ENCODE data around the gene KLHL40. TPM values are rescaled to one million over a fixed set of nuclear protein-coding genes. Genes with fewer than 3 reads are reported as not detected.

Gene KLHL40
- total and polyA plus RNA-seq, 9 donors, result not detected

GRCh38 chr3:42670051-42670576 lies 15.2 kb upstream of the KLHL40 start:
- intact Hi-C loops (cut with DNase I), result no loop called here
- 77 to 84% (median 80%) methylated on average over 7 of the region's 7 CpGs for WGBS, 3 donors
- TF ChIP-seq POLR2A (IDR thresholded peaks at IDR 0.05) (no peak), EP300 (IDR thresholded peaks at IDR 0.05) (no peak), CTCF (IDR thresholded peaks at IDR 0.05) (no peak)
- Histone ChIP-seq H3K27me3 (no peaks in the 10 kb centered on the region), H3K4me3 (no peak overlapping the region), H3K4me1 (ENCODE audit: insufficient read depth) (peaks cover 11% of the 10 kb centered on the region), H3K27ac (no peak overlapping the region), H3K9me3 (no peaks in the 10 kb centered on the region), H3K36me3 (no peaks in the 10 kb centered on the region)
- DNase-seq, result no peak

- DNase-seq, result no peak
- intact Hi-C loops (cut with DNase I), result no loop called here
- WGBS, 3 donors, result 84 to 90% (median 86%) methylated on average over 1 of the region's 1 CpG
Observed at GRCh38 chr3:42670670-42671069, 14.7 kb upstream of the KLHL40 start.

GRCh38 chr3:42672515-42672914 lies 12.8 kb upstream of the KLHL40 start:
- Histone ChIP-seq H3K4me3 (no peak overlapping the region), H3K9me3 (no peaks in the 10 kb centered on the region), H3K4me1 (ENCODE audit: insufficient read depth) (peaks cover 6% of the 10 kb centered on the region), H3K27me3 (no peaks in the 10 kb centered on the region), H3K27ac (no peak overlapping the region), H3K36me3 (no peaks in the 10 kb centered on the region)
- 37 to 63% (median 55%) methylated on average over 1 of the region's 1 CpG for WGBS, 3 donors
- intact Hi-C loops (cut with DNase I), result no loop called here
- DNase-seq, result no peak
- TF ChIP-seq POLR2A (IDR thresholded peaks at IDR 0.05) (no peak), EP300 (IDR thresholded peaks at IDR 0.05) (no peak), CTCF (IDR thresholded peaks at IDR 0.05) (no peak)

More at GRCh38 chr3:42670670-42671069, 14.7 kb upstream of the KLHL40 start:
- no peaks in the 10 kb centered on the region for H3K27me3 ChIP-seq
- no peaks in the 10 kb centered on the region for H3K9me3 ChIP-seq
- H3K27ac ChIP-seq, result no peak overlapping the region
- H3K4me1 ChIP-seq (ENCODE audit: insufficient read depth), result peaks cover 11% of the 10 kb centered on the region
- H3K4me3 ChIP-seq, result no peak overlapping the region
- H3K36me3 ChIP-seq, result no peaks in the 10 kb centered on the region
- TF ChIP-seq CTCF (IDR thresholded peaks at IDR 0.05) (no peak), EP300 (IDR thresholded peaks at IDR 0.05) (no peak), POLR2A (IDR thresholded peaks at IDR 0.05) (no peak)

GRCh38 chr3:42673082-42673481 lies 12.3 kb upstream of the KLHL40 start:
- H3K4me1 ChIP-seq (ENCODE audit: insufficient read depth), result peaks cover under 1% of the 10 kb centered on the region
- H3K4me3 ChIP-seq, result no peak overlapping the region
- no peaks in the 10 kb centered on the region for H3K9me3 ChIP-seq
- H3K36me3 ChIP-seq, result no peaks in the 10 kb centered on the region
- TF ChIP-seq CTCF (IDR thresholded peaks at IDR 0.05) (no peak), POLR2A (IDR thresholded peaks at IDR 0.05) (no peak), EP300 (IDR thresholded peaks at IDR 0.05) (no peak)
- intact Hi-C loops (cut with DNase I), result no loop called here
- H3K27ac ChIP-seq, result no peak overlapping the region
- DNase-seq, result peak in 1 of 5 donors; percentile 13
- H3K27me3 ChIP-seq, result no peaks in the 10 kb centered on the region
